ENCODE measurements around the gene HEATR3. TPM values are rescaled to one million over a fixed set of nuclear protein-coding genes. Genes with fewer than 3 reads are reported as not detected.

The HEATR3 gene
- total and polyA plus RNA-seq, 9 donors: 11.2 to 19.0 (median 15.2) TPM

- Histone ChIP-seq H3K27ac (ENCODE audit: low read length) (no peak overlapping the region), H3K36me3 (ENCODE audit: control insufficient read depth, insufficient read depth, low read length) (peaks cover 9% of the 10 kb centered on the region), H3K9me3 (replicated peaks; ENCODE audit: control insufficient read depth, low read depth, low read length) (no peaks in the 10 kb centered on the region), H3K4me3 (ENCODE audit: low read length) (no peak overlapping the region), H3K4me1 (ENCODE audit: control insufficient read depth, insufficient read depth, low read length) (peaks cover 20% of the 10 kb centered on the region), H3K27me3 (ENCODE audit: control insufficient read depth, insufficient read depth, low read length) (no peaks in the 10 kb centered on the region)
- no peak for DNase-seq
- no CpG with 5 or more reads among the region's 4 CpGs for WGBS (ENCODE audit: insufficient coverage)
Observed at GRCh38 chr16:50068550-50068949, 2.8 kb downstream of the HEATR3 start.

DNA sequence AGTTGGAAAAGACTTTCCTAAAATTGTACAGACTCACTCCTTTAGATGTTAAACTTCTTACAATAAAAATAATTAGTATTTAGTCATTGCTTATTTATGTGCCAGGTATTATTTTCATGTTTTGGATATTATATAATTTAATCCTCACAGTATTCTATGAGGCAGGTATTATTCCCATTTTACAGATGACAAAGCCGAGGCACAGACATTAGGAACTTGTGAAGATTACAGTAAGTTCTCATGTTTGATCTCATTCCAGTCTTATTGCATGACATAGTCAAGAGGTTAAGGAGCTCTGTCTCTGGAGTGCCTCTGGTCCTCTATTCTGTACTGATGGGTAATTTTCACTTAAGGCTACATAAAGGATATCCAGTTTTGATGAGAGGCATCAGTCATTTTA lies 3.3 kb downstream of the HEATR3 start:
- Histone ChIP-seq H3K4me1 (ENCODE audit: control insufficient read depth, insufficient read depth, low read length) (peaks cover 20% of the 10 kb centered on the region), H3K9me3 (replicated peaks; ENCODE audit: control insufficient read depth, low read depth, low read length) (no peaks in the 10 kb centered on the region), H3K27ac (ENCODE audit: low read length) (no peak overlapping the region), H3K4me3 (ENCODE audit: low read length) (no peak overlapping the region), H3K27me3 (ENCODE audit: control insufficient read depth, insufficient read depth, low read length) (no peaks in the 10 kb centered on the region), H3K36me3 (ENCODE audit: control insufficient read depth, insufficient read depth, low read length) (peaks cover 9% of the 10 kb centered on the region)
- no peak for DNase-seq
- no CpG with 5 or more reads among the region's 1 CpG for WGBS (ENCODE audit: insufficient coverage)

GRCh38 chr16:50071075-50071671 lies 5.4 kb downstream of the HEATR3 start:
- no peaks in the 10 kb centered on the region for H3K27me3 ChIP-seq (ENCODE audit: control insufficient read depth, insufficient read depth, low read length)
- WGBS (ENCODE audit: insufficient coverage): no CpG with 5 or more reads among the region's 2 CpGs
- peaks cover 17% of the 10 kb centered on the region for H3K4me1 ChIP-seq (ENCODE audit: control insufficient read depth, insufficient read depth, low read length)
- DNase-seq: no peak
- peaks cover 11% of the 10 kb centered on the region for H3K36me3 ChIP-seq (ENCODE audit: control insufficient read depth, insufficient read depth, low read length)
- H3K9me3 ChIP-seq (replicated peaks; ENCODE audit: control insufficient read depth, low read depth, low read length): no peaks in the 10 kb centered on the region
- no peak overlapping the region for H3K27ac ChIP-seq (ENCODE audit: low read length)
- H3K4me3 ChIP-seq (ENCODE audit: low read length): no peak overlapping the region

DNA sequence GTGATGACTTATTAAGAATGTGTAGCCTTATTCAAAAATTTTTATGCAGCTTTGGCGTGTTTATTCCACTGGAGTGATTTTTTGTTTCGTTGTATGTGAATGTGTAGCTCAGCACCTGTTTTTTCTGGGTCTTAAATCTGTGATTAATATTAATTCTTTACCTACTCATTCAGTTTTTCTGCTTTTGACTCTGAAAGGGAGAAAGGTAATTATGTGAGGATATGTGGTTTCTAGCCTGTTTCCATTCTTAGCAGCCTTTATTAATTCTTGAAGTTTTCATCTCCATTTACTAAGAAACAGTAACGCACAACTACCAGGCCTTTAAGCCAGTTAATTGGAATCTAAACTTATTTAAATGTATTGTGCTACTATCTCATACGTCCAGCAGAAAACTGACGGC lies 7.0 kb downstream of the HEATR3 start:
- no peaks in the 10 kb centered on the region for H3K9me3 ChIP-seq (replicated peaks; ENCODE audit: control insufficient read depth, low read depth, low read length)
- no peak overlapping the region for H3K27ac ChIP-seq (ENCODE audit: low read length)
- no peak overlapping the region for H3K4me3 ChIP-seq (ENCODE audit: low read length)
- H3K36me3 ChIP-seq (ENCODE audit: control insufficient read depth, insufficient read depth, low read length): peaks cover 20% of the 10 kb centered on the region
- no CpG with 5 or more reads among the region's 5 CpGs for WGBS (ENCODE audit: insufficient coverage)
- H3K4me1 ChIP-seq (ENCODE audit: control insufficient read depth, insufficient read depth, low read length): peaks cover 6% of the 10 kb centered on the region
- H3K27me3 ChIP-seq (ENCODE audit: control insufficient read depth, insufficient read depth, low read length): no peaks in the 10 kb centered on the region
- no peak for DNase-seq

DNA sequence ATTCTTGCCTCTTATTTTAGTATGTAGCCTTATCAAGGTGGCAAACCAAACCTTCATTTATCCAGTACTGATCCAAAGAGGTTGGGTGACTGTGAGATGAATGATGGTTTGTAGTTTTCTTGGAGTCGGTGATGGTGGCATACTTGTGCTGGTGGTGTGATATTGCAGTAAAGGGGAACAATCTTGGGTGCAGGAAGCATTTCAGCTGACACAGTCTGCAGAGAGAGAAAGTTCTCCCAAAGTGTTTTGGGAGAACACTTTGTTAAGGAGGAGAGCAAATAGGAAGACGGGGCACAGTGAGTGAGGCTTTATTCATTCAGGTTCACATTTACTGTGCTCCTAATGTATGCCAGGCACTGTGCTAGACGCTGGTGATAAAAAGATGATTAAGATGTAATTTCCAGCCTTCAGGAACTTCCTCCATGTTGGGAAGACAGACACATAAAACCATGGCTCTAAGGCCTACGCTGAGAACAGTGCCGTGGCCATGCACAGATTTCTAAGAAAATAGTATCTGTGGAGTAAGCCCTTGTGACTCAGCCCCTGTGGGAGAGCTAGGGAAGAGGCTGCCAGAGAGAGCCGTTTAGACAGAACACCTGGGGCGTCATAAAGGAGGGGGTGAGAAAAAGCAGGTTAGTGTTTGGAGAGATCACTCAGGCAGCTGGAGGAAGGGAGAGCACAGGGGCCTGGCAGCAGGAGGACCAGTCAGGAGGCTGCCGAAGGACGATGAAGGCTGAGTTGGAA lies 13.8 kb downstream of the HEATR3 start:
- 83% methylated on average over 7 of the region's 9 CpGs for WGBS (ENCODE audit: insufficient coverage)
- Histone ChIP-seq H3K27me3 (ENCODE audit: control insufficient read depth, insufficient read depth, low read length) (no peaks in the 10 kb centered on the region), H3K9me3 (replicated peaks; ENCODE audit: control insufficient read depth, low read depth, low read length) (no peaks in the 10 kb centered on the region), H3K36me3 (ENCODE audit: control insufficient read depth, insufficient read depth, low read length) (peaks cover 39% of the 10 kb centered on the region), H3K4me3 (ENCODE audit: low read length) (no peak overlapping the region), H3K4me1 (ENCODE audit: control insufficient read depth, insufficient read depth, low read length) (no peaks in the 10 kb centered on the region), H3K27ac (ENCODE audit: low read length) (no peak overlapping the region)
- peak; percentile 12 for DNase-seq

DNA sequence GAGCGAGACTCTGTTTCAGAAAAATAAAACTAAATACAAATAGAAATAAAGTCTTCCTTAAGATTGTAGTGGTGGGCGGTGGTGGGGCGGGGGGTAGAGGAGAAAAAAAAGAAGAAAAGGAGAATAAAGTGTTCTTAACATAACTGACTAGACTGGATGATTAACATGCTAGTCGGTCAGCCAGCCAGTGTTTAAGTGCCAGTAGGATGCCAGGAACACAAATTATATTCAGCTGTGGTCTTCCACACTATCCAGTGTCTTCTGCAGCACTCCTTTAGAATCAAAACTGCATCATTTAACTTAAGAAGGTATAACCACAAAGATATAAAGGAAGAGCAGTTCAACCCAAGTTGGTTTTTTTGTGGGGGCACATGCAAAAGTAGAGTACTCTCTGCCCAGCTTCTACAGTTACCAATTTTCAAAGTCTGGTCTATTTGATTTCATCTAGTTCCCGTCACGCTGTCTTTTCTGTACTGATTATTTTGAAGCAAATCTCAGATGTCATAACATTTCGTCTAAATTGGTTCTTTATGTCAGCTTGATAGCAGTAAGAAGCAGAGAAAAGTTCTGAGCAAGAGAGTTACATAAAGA lies 15.8 kb downstream of the HEATR3 start:
- 87% methylated on average over 4 of the region's 7 CpGs for WGBS (ENCODE audit: insufficient coverage)
- H3K4me1 ChIP-seq (ENCODE audit: control insufficient read depth, insufficient read depth, low read length): no peaks in the 10 kb centered on the region
- H3K36me3 ChIP-seq (ENCODE audit: control insufficient read depth, insufficient read depth, low read length): peaks cover 47% of the 10 kb centered on the region
- H3K27ac ChIP-seq (ENCODE audit: low read length): no peak overlapping the region
- H3K27me3 ChIP-seq (ENCODE audit: control insufficient read depth, insufficient read depth, low read length): no peaks in the 10 kb centered on the region
- no peak overlapping the region for H3K4me3 ChIP-seq (ENCODE audit: low read length)
- H3K9me3 ChIP-seq (replicated peaks; ENCODE audit: control insufficient read depth, low read depth, low read length): no peaks in the 10 kb centered on the region
- DNase-seq: no peak

- Histone ChIP-seq H3K4me1 (ENCODE audit: control insufficient read depth, insufficient read depth, low read length) (no peaks in the 10 kb centered on the region), H3K4me3 (ENCODE audit: low read length) (no peak overlapping the region), H3K9me3 (replicated peaks; ENCODE audit: control insufficient read depth, low read depth, low read length) (no peaks in the 10 kb centered on the region), H3K27me3 (ENCODE audit: control insufficient read depth, insufficient read depth, low read length) (no peaks in the 10 kb centered on the region), H3K27ac (ENCODE audit: low read length) (no peak overlapping the region), H3K36me3 (ENCODE audit: control insufficient read depth, insufficient read depth, low read length) (peaks cover 53% of the 10 kb centered on the region)
- no peak for DNase-seq
- WGBS (ENCODE audit: insufficient coverage): no CpG with 5 or more reads among the region's 8 CpGs
Observed at GRCh38 chr16:50083996-50084395, 18.2 kb downstream of the HEATR3 start.

- Histone ChIP-seq H3K9me3 (replicated peaks; ENCODE audit: control insufficient read depth, low read depth, low read length) (no peaks in the 10 kb centered on the region), H3K27me3 (ENCODE audit: control insufficient read depth, insufficient read depth, low read length) (no peaks in the 10 kb centered on the region), H3K4me3 (ENCODE audit: low read length) (no peak overlapping the region), H3K36me3 (ENCODE audit: control insufficient read depth, insufficient read depth, low read length) (peaks cover 45% of the 10 kb centered on the region), H3K27ac (ENCODE audit: low read length) (no peak overlapping the region), H3K4me1 (ENCODE audit: control insufficient read depth, insufficient read depth, low read length) (no peaks in the 10 kb centered on the region)
- 100% methylated on average over 2 of the region's 6 CpGs for WGBS (ENCODE audit: insufficient coverage)
- DNase-seq: no peak
Observed at GRCh38 chr16:50086176-50086575, 20.4 kb downstream of the HEATR3 start.

- Histone ChIP-seq H3K4me3 (ENCODE audit: low read length) (no peak overlapping the region), H3K27me3 (ENCODE audit: control insufficient read depth, insufficient read depth, low read length) (no peaks in the 10 kb centered on the region), H3K36me3 (ENCODE audit: control insufficient read depth, insufficient read depth, low read length) (peaks cover 48% of the 10 kb centered on the region), H3K9me3 (replicated peaks; ENCODE audit: control insufficient read depth, low read depth, low read length) (no peaks in the 10 kb centered on the region), H3K4me1 (ENCODE audit: control insufficient read depth, insufficient read depth, low read length) (no peaks in the 10 kb centered on the region), H3K27ac (ENCODE audit: low read length) (no peak overlapping the region)
- WGBS (ENCODE audit: insufficient coverage): 80% methylated on average over 1 of the region's 3 CpGs
- DNase-seq: no peak
Observed at GRCh38 chr16:50088302-50088701, 22.5 kb downstream of the HEATR3 start.

DNA sequence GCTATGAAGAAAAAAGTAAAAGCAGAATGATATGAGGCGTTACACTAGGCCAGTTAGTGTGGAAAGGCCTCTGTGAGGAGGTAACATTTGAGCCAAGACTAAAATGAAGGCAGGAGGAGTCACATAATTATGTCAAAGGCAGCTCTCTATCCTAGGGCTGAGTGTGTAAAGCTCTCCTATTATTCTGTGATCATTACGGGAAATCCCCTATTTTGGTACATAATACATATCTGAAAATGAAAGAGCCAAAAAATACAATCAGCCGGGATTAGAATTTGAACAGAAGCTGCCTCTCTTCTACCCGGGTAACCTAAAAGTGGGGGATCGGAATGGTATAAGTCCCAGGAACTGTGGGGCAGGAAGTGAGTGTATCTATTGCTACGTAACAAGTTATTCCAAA lies 27.1 kb downstream of the HEATR3 start:
- no peak overlapping the region for H3K27ac ChIP-seq (ENCODE audit: low read length)
- H3K36me3 ChIP-seq (ENCODE audit: control insufficient read depth, insufficient read depth, low read length): peaks cover 25% of the 10 kb centered on the region
- DNase-seq: no peak
- no peaks in the 10 kb centered on the region for H3K4me1 ChIP-seq (ENCODE audit: control insufficient read depth, insufficient read depth, low read length)
- no peaks in the 10 kb centered on the region for H3K9me3 ChIP-seq (replicated peaks; ENCODE audit: control insufficient read depth, low read depth, low read length)
- H3K27me3 ChIP-seq (ENCODE audit: control insufficient read depth, insufficient read depth, low read length): no peaks in the 10 kb centered on the region
- WGBS (ENCODE audit: insufficient coverage): 83% methylated on average over 1 of the region's 6 CpGs
- H3K4me3 ChIP-seq (ENCODE audit: low read length): no peak overlapping the region

Data from muscle of leg (tissue), 11 donors.